ENCODE data around the gene MDFIC.

GRCh38 chr7:114934086-114934485 lies 12.2 kb downstream of the MDFIC start:
- TF ChIP-seq CTCF (IDR thresholded peaks at IDR 0.05) (no peak), POLR2A (IDR thresholded peaks at IDR 0.05) (no peak)

All from thyroid gland (tissue), 4 donors.